AML-193 (cell line): ENCODE measurements around the gene IGSF6.

ENCODE experiments used
- DNase-seq, 2 experiments: peaks; one replicate each; lab custom pipeline; 2025; lab: John Stamatoyannopoulos, UW

Gene IGSF6

DNA sequence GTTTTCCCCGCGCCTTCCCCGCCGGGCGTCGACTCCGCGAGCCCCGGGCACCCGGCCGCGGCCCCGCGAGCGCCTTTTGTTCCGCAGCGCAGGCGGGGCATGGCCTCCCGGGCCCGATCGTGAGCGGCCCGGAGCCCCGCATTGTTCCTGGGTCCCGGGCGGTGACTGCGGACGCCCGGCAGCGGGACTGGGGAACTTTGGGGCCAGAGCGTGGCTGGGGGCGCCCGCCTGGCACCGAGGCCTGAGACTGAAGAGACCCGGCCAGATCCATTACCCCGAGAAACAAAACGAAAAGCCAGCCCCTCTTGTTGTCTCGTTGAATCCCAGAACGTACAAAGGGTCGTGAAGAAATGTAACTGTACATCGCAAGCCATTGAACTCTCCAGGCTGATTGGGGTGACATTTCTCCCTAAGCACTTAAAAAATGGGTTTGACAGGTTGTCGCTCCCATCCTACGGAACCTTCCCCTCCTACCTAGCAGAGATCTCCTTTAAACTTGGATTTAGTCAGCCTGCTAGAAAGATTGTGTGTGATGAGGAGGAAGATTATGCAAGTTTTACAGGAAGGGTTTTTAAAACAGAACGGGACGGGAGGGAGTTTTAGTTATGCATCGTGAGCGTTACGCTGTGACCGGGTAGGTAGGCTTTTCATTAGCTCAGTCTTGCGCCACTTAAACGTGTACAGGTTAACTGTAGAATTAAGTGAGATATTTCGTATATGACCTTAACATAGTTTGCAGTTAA is 52.2 kb downstream of the IGSF6 start:
- DNase-seq: peak; percentile 55 to 64

DNA sequence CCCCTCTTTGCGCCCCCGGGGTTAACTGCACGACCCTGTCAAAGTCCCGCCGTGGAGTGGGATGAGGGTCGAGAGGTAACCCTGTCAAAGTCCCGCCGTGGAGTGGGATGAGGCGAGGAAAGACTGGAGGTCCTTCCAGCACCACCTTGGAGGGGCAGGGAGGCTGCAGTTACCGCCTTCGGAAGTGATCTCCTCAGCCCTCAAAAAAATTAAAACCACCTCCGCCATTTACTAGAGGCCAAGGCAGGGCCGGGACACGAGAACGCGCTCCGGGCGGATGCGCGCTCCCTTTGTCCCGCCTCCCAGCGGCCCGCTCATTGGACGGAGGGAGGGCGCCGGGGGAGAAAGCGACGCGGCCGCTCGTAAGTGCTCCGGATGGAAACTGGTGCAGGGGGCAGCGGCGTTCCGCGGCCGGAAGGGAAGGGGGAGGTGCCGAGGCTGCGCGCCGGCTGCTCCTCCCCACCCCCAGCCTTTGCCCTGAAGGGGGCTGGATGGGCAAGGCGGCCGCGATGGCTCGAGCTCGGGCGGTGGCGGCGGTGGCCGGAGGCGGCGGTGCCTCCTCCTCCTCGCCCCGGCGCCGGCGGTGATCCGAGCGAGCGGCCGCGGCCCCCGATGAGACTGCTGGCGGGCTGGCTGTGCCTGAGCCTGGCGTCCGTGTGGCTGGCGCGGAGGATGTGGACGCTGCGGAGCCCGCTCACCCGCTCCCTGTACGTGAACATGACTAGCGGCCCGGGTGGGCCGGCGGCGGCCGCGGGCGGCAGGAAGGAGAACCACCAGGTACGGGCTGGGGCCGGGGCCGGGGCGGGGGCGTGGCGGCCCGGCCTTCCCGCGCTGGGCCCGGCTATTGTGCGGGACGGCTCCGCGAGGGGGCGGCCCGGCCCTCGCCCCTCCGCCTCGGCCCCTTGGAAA is 53.0 kb downstream of the IGSF6 start, which contains the start of gene METTL9:
Gene METTL9 (plus strand): TSS at position 456 of the 909 bp plus-strand sequence. CDS start 157 bp downstream, at position 613.
- DNase-seq: peak; percentile 79 to 84

DNA sequence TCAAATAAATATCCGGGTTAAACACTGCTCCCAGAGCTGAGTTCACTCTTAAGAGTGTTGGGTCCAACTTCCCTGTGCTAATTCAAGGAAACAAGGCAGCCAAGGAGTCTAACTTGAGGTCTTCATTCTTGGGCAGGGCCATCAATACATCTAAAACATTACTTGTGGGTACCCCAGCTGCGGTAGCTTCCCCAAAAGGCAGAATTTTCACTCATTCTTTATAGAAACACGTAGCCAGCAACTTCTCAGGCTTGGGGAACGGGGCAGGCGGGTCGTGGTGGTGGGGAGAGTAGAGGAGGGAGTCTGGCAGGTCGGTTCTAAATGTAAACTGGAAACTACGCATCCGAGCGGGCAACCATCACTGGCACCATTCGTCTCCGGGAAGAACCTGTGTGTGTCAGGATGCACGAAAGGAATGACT is 53.7 kb downstream of the IGSF6 start:
- DNase-seq: peak in 1 of 2 experiments; percentile 22

DNA sequence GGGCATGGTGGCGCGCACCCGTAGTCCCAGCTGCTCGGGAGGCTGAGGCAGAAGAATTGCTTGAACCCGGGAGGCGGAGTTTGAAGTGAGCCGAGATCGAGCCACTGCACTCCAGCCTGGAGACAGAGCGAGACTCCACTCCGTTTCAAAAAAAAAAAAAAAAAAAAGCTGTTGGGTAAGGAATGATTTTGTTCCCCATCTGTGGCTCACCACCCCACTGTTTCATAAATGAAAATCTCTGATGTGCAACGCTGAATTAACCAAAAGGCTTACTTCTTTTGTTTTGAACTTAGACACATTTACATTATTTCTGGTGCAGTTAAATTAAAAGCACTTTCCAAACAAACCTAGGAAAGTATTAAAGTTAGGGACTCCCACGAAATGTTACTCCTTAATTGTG is 54.2 kb downstream of the IGSF6 start:
- no peak for DNase-seq

DNA sequence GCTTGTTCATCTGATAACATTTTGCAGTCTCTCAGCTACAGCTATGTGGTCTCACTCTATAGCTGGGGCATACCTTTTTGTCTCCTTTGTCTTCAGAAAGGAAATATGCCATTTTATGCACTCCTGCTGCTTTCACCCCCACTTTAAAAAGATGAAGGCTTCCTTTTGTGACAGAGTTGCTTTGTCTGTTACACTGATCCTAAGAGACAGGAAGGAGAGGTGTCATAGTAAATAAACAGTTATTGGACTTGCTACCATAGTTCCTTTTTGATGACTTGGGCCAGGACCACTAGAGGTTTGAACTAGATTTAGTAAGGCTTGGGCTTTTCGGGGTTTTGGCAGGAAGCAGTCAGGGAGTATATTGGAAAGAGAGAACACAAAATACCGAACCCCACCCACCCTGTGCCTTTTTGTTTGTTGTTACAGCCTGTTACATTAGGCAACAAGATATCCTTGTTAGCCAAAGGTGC is 54.8 kb downstream of the IGSF6 start:
- DNase-seq: no peak

DNA sequence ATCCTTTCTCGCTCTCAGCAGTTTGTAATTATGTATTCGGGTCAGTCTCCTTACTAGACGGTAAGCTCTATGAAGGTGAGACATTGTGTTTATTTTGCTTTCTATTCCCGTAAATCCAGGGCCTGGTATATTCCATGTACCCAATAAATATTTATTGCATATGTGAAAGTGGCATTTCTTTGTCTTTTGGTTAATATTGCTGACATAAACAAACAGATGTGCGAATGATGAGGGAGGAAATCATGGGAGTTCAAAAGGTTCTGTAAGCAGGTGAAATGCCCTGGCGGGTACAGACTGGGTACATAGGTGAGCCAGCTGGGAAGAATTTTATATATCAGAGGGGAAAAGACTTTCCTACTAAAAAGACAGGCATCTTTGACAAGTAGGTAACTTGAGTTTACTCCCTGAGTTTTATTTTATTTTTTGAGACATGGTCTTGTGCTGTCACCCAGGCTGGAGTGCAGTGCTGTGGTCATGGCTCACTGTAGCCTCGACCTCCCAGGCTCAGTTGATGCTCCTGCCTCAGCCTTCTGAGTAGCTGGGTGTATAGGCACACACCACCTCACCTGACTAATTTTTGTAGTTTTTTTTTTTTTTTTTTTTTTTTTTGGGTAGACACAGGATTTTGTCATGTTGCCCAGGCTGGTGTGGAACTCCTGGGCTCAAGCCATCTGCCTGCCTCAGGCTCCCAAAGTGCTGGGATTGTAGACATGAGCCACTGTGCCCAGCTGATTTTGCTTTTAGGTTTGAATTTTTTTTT is 58.7 kb downstream of the IGSF6 start:
- DNase-seq: no peak

DNA sequence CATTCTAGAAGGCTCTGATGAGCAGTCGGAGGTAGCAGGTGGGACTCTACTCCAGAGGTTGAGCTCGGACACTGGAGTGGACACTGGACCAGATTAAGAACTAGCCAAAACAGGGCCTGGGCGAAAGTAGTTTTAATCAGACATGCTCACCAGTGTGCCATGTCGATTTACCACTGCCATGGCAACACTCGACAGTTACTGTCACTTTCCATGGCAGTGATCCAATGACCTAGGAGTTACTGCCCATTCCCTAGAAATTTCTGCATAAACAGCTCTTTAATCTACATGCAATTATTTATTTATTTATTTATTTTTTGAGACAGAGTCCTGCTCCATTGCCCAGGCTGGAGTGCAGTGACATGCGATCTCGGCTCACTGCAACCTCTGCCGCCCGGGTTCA is 60.2 kb downstream of the IGSF6 start:
- DNase-seq: no peak

DNA sequence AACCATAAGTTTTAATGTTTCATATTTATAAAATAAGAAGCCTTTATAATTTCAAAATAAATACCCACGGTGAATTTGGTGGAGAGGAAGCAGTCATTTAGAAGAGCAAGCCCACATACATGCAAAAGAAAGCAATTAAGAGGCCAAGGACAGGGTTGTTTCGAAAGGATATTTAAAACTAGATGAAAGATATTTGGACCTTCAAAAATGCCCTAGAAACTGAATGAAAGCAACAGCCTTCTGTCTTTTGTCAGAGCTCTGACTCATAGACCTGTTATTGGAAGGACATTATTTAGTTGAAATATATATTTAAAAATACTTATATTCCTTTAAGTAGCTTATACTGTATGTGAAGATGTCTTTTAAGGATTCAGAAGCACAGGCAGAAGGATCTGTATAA is 61.6 kb downstream of the IGSF6 start:
- DNase-seq: peak; percentile 64 to 76

DNA sequence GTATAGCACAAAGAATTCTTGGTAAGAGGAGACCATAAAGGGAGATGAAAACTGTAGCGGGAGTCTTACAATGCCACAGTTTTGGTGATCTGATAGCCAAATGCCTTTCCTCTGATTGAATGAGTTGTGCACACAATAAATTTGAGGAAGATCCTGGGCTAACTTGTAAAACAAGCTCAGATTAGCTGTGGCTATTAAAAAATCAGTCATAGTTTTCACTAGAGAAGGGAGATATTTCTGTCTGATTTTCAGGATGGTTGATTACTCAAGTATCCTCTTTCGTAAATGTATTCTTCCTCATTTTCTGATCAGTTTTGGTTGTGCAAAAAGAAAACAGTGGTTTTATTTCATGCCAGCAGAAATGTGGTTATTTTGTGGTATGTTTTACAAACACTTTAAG is 62.1 kb downstream of the IGSF6 start:
- DNase-seq: peak; percentile 88 to 93

DNA sequence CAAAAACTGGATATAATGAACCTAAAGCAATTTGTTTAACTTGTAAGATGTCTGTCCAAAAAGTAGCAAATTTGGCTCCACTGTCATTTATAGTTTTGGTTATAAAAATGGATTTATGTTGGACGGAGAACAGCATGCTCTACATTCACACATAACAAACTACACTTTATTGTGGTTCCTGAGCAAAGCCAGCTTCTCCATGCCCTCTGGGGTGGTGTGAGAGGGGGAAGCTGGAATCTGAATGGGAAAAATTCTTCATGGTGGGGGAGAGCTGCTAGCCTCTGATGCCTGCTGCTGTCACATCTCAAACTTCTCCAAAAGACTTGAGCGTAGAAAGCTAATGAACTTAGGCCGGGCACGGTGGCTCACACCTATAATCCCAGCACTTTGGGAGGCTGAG is 62.9 kb downstream of the IGSF6 start:
- no peak for DNase-seq
